PC-9 (cell line): ENCODE data around the gene POU5F1. TPM values are rescaled to one million over a fixed set of nuclear protein-coding genes. Genes with fewer than 3 reads are reported as not detected.
A peak's percentile ranks its signal among the peaks of the same experiment; 100 is the strongest.

Experiments
- BruUV-seq: library from RNA; stranded (reverse); fragments of 400-500 nt; replicated peaks from 2 replicates; lab custom pipeline; 2021; lab: Mats Ljungman, UMichigan
- CTCF ChIA-PET: fragments of 300-600 bp; sonication (Branson Sonifier 250); formaldehyde crosslinking; loops from one replicate; lab custom pipeline; 2022; ENCODE audit warnings: antibody characterized with exemption; lab: Charles Lee
- POLR2A ChIA-PET: fragments of 300-600 bp; sonication (Branson Sonifier 250); formaldehyde crosslinking; loops from one replicate; lab custom pipeline; 2022; ENCODE audit warnings: antibody characterized with exemption; ENCODE audit not compliant: unreplicated experiment; lab: Charles Lee
- DNase-seq, 2 experiments: peaks; one replicate each; pipeline versions ENCODE4 v3.0.0 to v3.0.0-alpha.2; 2015 to 2022; ENCODE audit warnings: mixed read lengths in 1 of 2
- H2AFZ ChIP-seq: fragments of 200-600 bp; sonication (generic); 2 replicates; pipeline ENCODE4 v1.8.1; 2017; ENCODE audit warnings: antibody characterized with exemption
- H3F3A ChIP-seq: fragments of 200-600 bp; sonication (generic); 2 replicates; pipeline ENCODE4 v1.8.1; 2017; ENCODE audit warnings: antibody characterized with exemption, mild to moderate bottlenecking, low read depth; ENCODE audit not compliant: insufficient read depth
- H3K27ac ChIP-seq: fragments of 200-600 bp; sonication (generic); 2 replicates; pipeline ENCODE4 v1.6.1; 2016; ENCODE audit warnings: mixed run types
- H3K27me3 ChIP-seq: fragments of 200-600 bp; sonication (generic); 2 replicates; pipeline ENCODE4 v1.6.1; 2016; ENCODE audit warnings: low read depth, mixed run types; ENCODE audit not compliant: insufficient read depth
- H3K36me3 ChIP-seq: fragments of 200-600 bp; sonication (generic); 2 replicates; pipeline ENCODE4 v1.6.1; 2016; ENCODE audit warnings: low read depth, mixed run types
- H3K4me1 ChIP-seq: fragments of 200-600 bp; sonication (generic); replicated peaks from 2 replicates; pipeline ENCODE4 v1.6.1; 2016; ENCODE audit warnings: mixed run types; ENCODE audit not compliant: insufficient read depth
- H3K4me2 ChIP-seq: fragments of 200-600 bp; sonication (generic); 2 replicates; pipeline ENCODE4 v1.6.1; 2017; ENCODE audit warnings: mixed run types
- H3K4me3 ChIP-seq: fragments of 200-600 bp; sonication (generic); 2 replicates; pipeline ENCODE4 v1.6.1; 2016; ENCODE audit warnings: mixed run types
- H3K79me2 ChIP-seq: fragments of 200-600 bp; sonication (generic); 2 replicates; pipeline ENCODE4 v1.6.1; 2017; ENCODE audit warnings: low read depth, mixed run types
- H3K9me2 ChIP-seq: fragments of 200-600 bp; sonication (generic); 2 replicates; pipeline ENCODE4 v1.8.1; 2017; ENCODE audit warnings: mild to moderate bottlenecking; ENCODE audit not compliant: insufficient read depth
- H3K9me3 ChIP-seq: fragments of 200-600 bp; sonication (generic); 2 replicates; pipeline ENCODE4 v1.8.1; 2016; ENCODE audit warnings: low read depth; ENCODE audit not compliant: insufficient read depth
- H4K20me1 ChIP-seq: fragments of 200-600 bp; sonication (generic); 2 replicates; pipeline ENCODE4 v1.8.1; 2017; ENCODE audit not compliant: insufficient read depth
- EZH2 ChIP-seq: fragments of 200-600 bp; sonication (generic); IDR thresholded peaks from 2 replicates; pipeline ENCODE4 v1.8.0; 2017; ENCODE audit warnings: antibody characterized with exemption, low read depth
- intact Hi-C: fragments of 100-400 bp; cut with micrococcal nuclease; formaldehyde crosslinking; loops from one replicate; pipeline ENCODE4 v1.10.0; 2022; ENCODE audit not compliant: unreplicated experiment
- total RNA-seq: library from RNA; stranded (reverse); gene quantifications from 2 replicates; pipeline ENCODE4 v1.2.3, GENCODE V29; 2021
- TF ChIP-seq, protein P1 (sequence below): fragments of 200-600 bp; sonication (generic); conservative IDR thresholded peaks from 2 replicates; pipeline ENCODE4 v1.6.1; 2017; ENCODE audit warnings: mixed run types, antibody characterized with exemption, mild to moderate bottlenecking, moderate library complexity

Gene POU5F1
- total RNA-seq, 1 experiment from 2014 or later, result 1.4 TPM

GRCh38 chr6:31138982-31139381 lies 31.5 kb downstream of the POU5F1 start, which contains the start of gene PSORS1C2:
Gene PSORS1C2, minus strand, starts transcription at chr6:31139066. Its CDS starts 40 bp downstream, at chr6:31139026.
- H3K9me3 ChIP-seq, result no peaks in the 10 kb centered on the region
- H3K79me2 ChIP-seq, result no peaks in the 10 kb centered on the region
- CTCF ChIA-PET, result interaction anchor here (0.7 to 1.6 kb wide), 2 partner anchors 49 to 53 kb away, joined by 3 to 4 read pairs; no protein-coding TSS in a partner anchor
- H3K36me3 ChIP-seq, result no peaks in the 10 kb centered on the region
- no peak within 1 kb of the TSS for H3K4me2 ChIP-seq
- no peaks in the 10 kb centered on the region; the same call in 1 of the 2 replicates for H3F3A ChIP-seq
- no peaks in the 10 kb centered on the region for H3K27me3 ChIP-seq
- no peak within 1 kb of the TSS for H3K4me3 ChIP-seq
- no TSS peak for BruUV-seq
- no peaks in the 10 kb centered on the region for H3K9me2 ChIP-seq
- no peak within 1 kb of the TSS for H3K27ac ChIP-seq
- H4K20me1 ChIP-seq, result no peaks in the 10 kb centered on the region
- TF ChIP-seq, protein P1, sequence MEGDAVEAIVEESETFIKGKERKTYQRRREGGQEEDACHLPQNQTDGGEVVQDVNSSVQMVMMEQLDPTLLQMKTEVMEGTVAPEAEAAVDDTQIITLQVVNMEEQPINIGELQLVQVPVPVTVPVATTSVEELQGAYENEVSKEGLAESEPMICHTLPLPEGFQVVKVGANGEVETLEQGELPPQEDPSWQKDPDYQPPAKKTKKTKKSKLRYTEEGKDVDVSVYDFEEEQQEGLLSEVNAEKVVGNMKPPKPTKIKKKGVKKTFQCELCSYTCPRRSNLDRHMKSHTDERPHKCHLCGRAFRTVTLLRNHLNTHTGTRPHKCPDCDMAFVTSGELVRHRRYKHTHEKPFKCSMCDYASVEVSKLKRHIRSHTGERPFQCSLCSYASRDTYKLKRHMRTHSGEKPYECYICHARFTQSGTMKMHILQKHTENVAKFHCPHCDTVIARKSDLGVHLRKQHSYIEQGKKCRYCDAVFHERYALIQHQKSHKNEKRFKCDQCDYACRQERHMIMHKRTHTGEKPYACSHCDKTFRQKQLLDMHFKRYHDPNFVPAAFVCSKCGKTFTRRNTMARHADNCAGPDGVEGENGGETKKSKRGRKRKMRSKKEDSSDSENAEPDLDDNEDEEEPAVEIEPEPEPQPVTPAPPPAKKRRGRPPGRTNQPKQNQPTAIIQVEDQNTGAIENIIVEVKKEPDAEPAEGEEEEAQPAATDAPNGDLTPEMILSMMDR, result no peak
- no peak for TF ChIP-seq EZH2
- H2AFZ ChIP-seq, result no peak within 1 kb of the TSS
- POLR2A ChIA-PET, result interaction anchor here (0.6 kb wide), 1 partner anchor 421 kb away, joined by 3 read pairs; no protein-coding TSS in a partner anchor
- intact Hi-C loops, result loop anchor here (5.0 kb wide), 1 partner anchor 228 kb away; no protein-coding TSS in a partner anchor
- peak in 1 of 2 experiments; percentile 55 for DNase-seq
- H3K4me1 ChIP-seq, result no peaks in the 10 kb centered on the region

DNA sequence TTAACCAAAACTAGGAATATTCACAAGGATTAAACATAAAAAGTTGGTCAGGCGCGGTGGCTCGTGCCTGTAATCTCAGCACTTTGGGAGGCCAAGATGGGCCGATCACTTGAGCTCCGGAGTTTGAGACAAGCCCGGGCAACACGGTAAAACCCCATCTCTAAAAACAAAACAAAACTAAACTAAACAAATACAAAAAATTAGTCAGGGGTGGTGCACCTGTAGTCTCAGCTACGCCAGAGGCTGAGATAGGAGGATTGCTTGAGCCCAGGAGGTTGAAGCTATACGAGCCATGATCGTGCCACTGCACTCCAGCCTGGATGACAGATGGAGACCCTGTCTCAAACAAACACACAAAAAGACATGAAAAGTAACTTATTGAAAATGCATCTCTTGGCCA lies 34.8 kb downstream of the POU5F1 start:
- no peaks in the 10 kb centered on the region for H3K27me3 ChIP-seq
- no peaks in the 10 kb centered on the region for H4K20me1 ChIP-seq
- no peaks in the 10 kb centered on the region for H3K79me2 ChIP-seq
- no peaks in the 10 kb centered on the region for H3K4me1 ChIP-seq
- intact Hi-C loops, result loop anchor here (5.0 kb wide), 1 partner anchor 232 kb away; no protein-coding TSS in a partner anchor
- CTCF ChIA-PET, result no interaction called here
- no peaks in the 10 kb centered on the region for H3K9me2 ChIP-seq
- no peaks in the 10 kb centered on the region for H3K36me3 ChIP-seq
- H3K4me3 ChIP-seq, result no peak overlapping the region
- H3K9me3 ChIP-seq, result no peaks in the 10 kb centered on the region
- no TSS peak for BruUV-seq
- TF ChIP-seq, protein P1, result no peak
- TF ChIP-seq EZH2, result no peak
- DNase-seq, result no peak
- no peak overlapping the region for H2AFZ ChIP-seq
- H3K27ac ChIP-seq, result no peak overlapping the region
- H3F3A ChIP-seq, result no peaks in the 10 kb centered on the region
- POLR2A ChIA-PET, result no interaction called here
- H3K4me2 ChIP-seq, result no peak overlapping the region

DNA sequence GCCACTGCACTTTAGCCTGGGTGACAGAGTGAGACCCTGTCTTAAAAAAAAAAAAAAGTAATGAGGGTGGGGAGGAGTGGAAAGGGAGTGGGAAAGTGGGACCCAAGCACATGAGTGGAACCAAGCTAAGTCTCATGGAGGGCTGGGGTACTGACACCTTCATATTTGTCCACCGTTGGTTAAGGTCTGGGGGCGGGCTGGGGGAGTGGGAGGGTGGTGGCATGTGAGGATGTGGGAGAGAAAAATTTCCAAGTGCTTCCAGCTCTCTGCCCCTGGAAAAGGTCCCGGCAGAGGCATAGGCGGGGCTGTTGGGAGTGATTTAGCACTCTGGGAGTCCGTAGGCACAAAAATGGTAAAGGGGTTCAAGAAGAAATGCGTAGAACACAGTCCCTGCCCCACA lies 37.7 kb downstream of the POU5F1 start:
- Histone ChIP-seq H3F3A (no peaks in the 10 kb centered on the region), H3K36me3 (no peaks in the 10 kb centered on the region), H3K9me3 (no peaks in the 10 kb centered on the region), H3K4me3 (no peak overlapping the region), H3K79me2 (no peaks in the 10 kb centered on the region), H3K27ac (no peak overlapping the region), H3K9me2 (no peaks in the 10 kb centered on the region), H3K27me3 (no peaks in the 10 kb centered on the region), H4K20me1 (no peaks in the 10 kb centered on the region), H3K4me1 (no peaks in the 10 kb centered on the region), H3K4me2 (no peak overlapping the region), H2AFZ (no peak overlapping the region)
- POLR2A ChIA-PET, result no interaction called here
- intact Hi-C loops, result no loop called here
- CTCF ChIA-PET, result no interaction called here
- no peak for DNase-seq
- no TSS peak for BruUV-seq
- TF ChIP-seq, protein P1, result no peak
- TF ChIP-seq EZH2, result no peak
